ENCODE results near the gene CD74.

CD74 gene

DNA sequence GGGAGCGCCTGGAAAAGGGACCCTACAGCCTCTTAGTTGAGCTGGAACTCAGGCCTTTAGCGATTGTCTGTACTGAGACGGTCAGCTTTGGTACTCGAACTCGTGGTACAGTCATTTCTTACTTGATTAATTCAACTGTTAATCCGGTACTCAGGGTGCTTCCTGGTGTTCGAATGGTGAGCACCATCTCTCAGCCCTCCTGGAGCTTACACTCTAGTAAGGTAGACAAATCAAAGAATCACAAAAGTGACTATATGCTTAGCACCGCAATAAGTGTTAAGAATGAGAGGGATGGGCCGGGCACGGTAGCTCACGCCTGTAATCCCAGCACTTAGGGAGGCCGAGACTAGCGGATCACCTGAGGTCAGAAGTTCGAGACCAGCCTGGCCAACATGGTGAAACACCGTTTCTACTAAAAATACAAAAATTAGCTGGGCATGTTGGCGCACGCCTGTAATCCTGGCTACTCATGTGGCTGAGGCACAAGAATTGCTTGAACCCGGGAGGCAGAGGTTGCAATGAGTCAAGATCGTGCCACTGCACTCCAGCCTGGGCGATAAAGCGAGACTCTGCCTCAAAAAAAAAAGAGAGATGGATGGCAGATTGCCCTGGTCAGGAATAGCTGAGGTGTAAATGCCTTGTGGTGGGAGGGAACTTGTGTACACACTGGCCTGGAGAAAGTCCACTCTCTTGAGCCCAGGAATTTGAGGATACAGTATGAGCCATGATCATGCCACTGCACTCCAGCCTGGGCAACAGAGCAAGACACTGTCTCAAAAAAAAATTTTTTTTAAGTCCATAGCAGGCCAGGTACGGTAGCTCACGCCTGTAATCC lies 54.2 kb downstream of the CD74 start:
- peak; percentile 28 for DNase-seq (ENCODE audit: low read depth)

DNA sequence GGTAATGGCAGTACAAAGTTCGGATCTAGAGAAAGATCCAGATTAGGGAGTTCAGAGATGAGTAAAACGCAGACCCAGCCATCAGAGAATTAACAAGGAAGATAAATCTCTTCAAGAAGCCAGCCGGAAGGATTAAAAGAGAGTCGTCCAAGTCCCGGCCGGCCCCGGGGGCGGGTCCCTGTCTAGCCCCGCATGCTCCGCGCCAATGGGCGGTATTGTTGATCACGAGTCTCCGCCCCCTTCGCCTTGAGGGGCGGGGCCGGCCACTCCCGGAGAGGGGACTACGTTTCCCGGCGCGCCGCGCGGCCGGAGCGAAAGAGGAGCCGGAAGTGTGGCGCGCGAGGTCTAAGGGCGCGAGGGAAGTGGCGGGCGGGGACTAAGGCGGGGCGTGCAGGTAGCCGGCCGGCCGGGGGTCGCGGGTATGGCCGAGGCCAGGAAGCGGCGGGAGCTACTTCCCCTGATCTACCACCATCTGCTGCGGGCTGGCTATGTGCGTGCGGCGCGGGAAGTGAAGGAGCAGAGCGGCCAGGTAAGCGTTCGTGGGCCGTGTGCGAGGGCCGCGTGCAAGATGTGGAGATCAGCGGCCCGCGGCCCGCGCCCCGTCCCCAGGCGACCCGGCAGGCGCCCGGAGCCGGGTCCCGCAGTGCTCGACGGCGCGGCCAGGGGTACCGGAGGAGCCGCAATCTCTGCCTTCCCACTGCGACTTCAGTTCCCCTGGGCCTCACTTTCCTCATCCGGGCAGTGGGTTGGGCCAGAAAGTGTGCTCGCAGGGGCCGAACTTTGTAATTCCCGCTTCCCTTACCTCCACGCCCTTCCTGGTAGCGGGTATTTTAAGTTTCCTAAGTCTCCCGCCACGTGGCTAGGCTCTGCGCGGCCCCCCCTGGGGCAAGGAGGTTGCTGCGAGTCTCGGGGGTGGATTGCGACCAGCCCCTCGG lies 55.1 kb downstream of the CD74 start, which contains the start of gene TCOF1:
TSS of gene TCOF1 (plus strand) at position 372 of the 935 bp plus-strand sequence. CDS start at position 422, 50 bp downstream.
- peak; percentile 98 for DNase-seq (ENCODE audit: low read depth)

DNA sequence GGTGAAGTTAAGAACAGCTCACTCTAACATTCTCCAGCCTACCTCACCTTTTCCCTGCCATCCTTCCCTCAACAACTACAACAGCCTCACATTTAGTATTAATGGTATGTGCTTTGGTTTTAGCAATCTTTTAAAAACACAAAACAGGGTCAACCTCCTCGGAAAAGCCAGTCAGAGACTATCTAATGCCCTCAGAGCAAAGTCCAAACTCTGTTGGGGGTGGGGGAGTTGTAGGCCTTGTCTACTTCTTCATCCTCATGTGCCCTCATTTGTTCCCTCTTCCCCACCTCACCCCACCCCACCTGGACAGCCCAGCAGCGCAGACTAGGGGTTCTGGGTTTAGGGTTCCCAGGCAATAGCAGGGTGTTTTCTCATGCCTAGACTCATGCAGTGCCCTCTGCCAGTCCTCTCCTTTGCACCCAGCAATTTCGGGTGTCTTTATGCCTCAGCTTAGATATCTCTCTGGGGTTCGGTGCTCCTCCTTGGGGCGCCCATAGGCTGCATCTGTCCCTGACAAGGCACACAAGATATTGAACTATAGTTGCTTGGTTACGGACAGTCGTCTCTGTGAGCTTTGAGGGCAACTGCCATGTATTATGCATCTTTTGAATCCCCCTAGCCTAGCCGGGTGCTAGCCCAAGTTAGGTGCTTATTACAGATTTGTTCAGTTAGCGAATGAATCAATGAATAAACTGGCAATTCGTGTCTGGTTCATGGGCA lies 56.0 kb downstream of the CD74 start:
- DNase-seq (ENCODE audit: low read depth), result no peak

DNA sequence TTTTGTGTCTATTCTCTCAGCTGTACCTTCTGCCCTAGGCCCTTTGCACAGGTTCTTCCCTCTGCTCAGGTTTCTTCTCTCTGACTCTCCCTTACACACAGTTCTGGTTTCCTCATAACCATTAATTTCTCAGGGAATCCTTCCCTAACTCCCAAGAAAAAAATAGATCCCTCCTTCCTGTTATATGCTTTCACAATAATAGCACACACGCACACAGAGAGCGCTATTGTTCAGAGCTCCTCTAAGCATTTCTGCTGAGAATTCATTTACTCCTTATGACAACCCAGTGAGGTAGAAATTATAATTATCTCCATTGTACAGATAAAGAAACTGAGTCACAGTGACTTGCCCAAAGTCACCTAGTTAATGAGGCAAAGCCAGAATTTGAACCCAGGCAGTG lies 56.9 kb downstream of the CD74 start:
- no peak for DNase-seq (ENCODE audit: low read depth)

DNA sequence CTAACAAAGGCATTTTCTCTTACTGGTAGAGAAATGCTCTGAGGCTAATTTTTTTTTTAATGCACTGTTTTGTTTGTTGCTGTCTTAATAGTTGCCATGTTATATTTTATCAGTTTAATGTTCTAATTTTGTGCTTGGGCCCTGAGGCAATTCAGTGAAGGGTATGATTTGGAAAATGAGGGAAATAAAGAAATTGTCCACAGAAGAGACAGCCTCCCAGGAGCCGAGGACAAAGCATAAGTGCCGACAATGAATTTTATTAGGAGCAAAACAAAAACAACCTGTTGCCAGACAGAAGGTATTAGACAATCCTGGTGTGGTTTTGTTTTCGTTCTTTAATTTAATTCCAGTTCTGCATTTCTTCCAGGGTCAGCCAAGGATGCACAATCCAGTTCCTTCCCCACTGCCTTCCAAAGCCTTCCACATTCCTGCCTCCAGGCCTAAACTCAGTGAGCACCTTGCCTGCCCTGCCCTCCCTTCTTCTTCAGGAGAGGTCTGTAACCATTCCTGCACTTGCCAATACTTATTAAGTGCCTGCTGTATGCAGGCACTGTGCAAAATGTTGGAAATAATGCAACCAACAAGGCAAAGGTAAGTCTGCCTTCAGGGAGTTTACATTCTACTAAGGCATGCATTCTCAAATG lies 59.6 kb downstream of the CD74 start:
- DNase-seq (ENCODE audit: low read depth), result no peak

DNA sequence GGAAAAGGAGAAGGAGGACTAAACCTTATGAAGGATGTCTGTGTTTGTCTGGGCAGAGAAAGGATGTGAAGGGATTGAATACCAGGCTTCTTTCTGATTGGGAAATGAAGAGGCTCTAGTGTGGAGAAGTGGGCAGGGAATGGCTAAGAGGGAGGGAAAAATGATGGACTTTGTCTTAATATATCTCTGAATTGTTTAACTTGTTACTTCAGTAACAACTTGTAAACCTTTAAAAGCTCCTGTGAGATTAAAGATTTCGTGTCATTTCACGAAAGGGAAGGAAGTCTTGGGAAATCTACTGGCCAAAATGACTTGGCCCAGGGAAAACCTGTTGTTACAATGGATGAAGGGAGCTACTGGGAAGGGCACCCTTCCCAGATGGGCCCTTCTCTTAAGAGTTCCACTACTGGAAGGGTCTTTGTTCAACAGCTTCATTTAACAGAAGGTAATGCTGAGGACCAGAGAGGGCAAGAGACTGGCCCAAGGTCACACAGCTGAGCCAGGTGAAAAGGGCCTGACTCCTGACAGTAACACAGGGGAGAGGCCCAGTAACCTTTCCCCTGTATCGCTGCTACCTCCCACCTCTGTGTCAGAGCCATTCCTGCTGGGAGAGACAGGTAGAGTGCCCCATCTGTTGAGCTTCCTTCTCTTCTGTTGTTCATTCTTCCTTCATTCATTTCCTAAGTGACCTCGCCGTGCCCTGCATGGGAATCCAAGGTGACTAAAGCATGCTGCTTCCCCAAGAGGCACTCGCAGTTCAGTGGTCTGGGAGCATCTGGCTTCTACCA lies 60.3 kb downstream of the CD74 start:
- DNase-seq (ENCODE audit: low read depth), result peak; percentile 19
